Endothelial cell (in vitro differentiated cells): ENCODE results near the gene EPS8L2. TPM values are rescaled to one million over a fixed set of nuclear protein-coding genes. Genes with fewer than 3 reads are reported as not detected.
A peak's percentile ranks its signal among the peaks of the same experiment; 100 is the strongest.

ENCODE experiments used
- DNase-seq: peaks from one replicate; pipeline ENCODE4 v3.0.0; 2021; ENCODE audit warnings: low spot score
- H3K27ac Mint-ChIP-seq: one replicate; pipeline ENCODE4 v1.8.0; 2021; ENCODE audit warnings: mixed read lengths, inconsistent platforms; ENCODE audit not compliant: unreplicated experiment
- H3K27me3 Mint-ChIP-seq: one replicate; pipeline ENCODE4 v1.8.0; 2021; ENCODE audit warnings: mild to moderate bottlenecking, moderate library complexity, mixed read lengths, inconsistent platforms; ENCODE audit not compliant: unreplicated experiment
- H3K36me3 Mint-ChIP-seq: one replicate; pipeline ENCODE4 v1.8.0; 2021; ENCODE audit warnings: mild to moderate bottlenecking, low read depth, mixed read lengths, inconsistent platforms; ENCODE audit not compliant: unreplicated experiment
- H3K4me1 Mint-ChIP-seq: one replicate; pipeline ENCODE4 v1.8.0; 2021; ENCODE audit warnings: mild to moderate bottlenecking, mixed read lengths, inconsistent platforms; ENCODE audit not compliant: unreplicated experiment
- H3K4me3 Mint-ChIP-seq: one replicate; pipeline ENCODE4 v1.8.0; 2021; ENCODE audit warnings: mild to moderate bottlenecking, mixed read lengths, inconsistent platforms; ENCODE audit not compliant: unreplicated experiment
- H3K9me3 Mint-ChIP-seq: one replicate; pipeline ENCODE4 v1.8.0; 2021; ENCODE audit warnings: mixed read lengths, inconsistent platforms; ENCODE audit not compliant: unreplicated experiment
- total RNA-seq: library from RNA; stranded (reverse); fragmentation: NEBNext Ultra II Directional; extraction: Animal tissue kit (Norgen Biotek cat#: 25700); gene quantifications from one replicate; pipeline ENCODE4 v1.2.1, GENCODE V29; 2021; ENCODE audit not compliant: unreplicated experiment
- TF ChIP-seq, protein P1 (sequence below): fragments of 200-600 bp; sonication (generic); IDR thresholded peaks from one replicate; pipeline ENCODE4 v1.5.0; 2021; ENCODE audit warnings: antibody characterized with exemption; ENCODE audit not compliant: unreplicated experiment

Gene EPS8L2
- total RNA-seq, 1 donor from 2014 or later = 8.0 TPM

DNA sequence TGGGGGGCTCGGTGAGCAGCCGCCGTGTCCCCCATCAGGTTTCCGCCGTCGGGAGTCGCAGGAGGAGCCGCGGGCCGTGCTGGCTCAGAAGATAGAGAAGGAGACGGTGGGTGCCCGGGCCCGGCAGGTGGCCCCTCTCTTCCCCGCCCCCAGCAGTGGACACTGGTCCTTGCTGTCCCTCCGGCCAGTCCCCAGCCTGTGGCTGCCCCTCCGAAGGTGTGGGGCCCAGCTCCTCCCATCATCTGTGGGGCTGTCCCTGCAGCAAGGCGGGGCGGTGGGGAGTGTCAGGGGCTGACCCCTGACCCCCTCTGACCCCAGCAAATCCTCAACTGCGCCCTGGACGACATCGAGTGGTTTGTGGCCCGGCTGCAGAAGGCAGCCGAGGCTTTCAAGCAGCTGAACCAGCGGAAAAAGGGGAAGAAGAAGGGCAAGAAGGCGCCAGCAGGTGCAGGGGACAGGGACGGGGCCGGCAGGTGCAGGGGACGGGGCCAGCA is 15.3 kb downstream of the EPS8L2 start:
- Mint-ChIP-seq H3K4me3 (no peak overlapping the region), H3K36me3 (no peaks in the 10 kb centered on the region), H3K27ac (no peak overlapping the region), H3K4me1 (no peaks in the 10 kb centered on the region), H3K27me3 (peaks cover 13% of the 10 kb centered on the region), H3K9me3 (no peaks in the 10 kb centered on the region)
- TF ChIP-seq, protein P1, sequence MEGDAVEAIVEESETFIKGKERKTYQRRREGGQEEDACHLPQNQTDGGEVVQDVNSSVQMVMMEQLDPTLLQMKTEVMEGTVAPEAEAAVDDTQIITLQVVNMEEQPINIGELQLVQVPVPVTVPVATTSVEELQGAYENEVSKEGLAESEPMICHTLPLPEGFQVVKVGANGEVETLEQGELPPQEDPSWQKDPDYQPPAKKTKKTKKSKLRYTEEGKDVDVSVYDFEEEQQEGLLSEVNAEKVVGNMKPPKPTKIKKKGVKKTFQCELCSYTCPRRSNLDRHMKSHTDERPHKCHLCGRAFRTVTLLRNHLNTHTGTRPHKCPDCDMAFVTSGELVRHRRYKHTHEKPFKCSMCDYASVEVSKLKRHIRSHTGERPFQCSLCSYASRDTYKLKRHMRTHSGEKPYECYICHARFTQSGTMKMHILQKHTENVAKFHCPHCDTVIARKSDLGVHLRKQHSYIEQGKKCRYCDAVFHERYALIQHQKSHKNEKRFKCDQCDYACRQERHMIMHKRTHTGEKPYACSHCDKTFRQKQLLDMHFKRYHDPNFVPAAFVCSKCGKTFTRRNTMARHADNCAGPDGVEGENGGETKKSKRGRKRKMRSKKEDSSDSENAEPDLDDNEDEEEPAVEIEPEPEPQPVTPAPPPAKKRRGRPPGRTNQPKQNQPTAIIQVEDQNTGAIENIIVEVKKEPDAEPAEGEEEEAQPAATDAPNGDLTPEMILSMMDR = no peak
- no peak for DNase-seq

DNA sequence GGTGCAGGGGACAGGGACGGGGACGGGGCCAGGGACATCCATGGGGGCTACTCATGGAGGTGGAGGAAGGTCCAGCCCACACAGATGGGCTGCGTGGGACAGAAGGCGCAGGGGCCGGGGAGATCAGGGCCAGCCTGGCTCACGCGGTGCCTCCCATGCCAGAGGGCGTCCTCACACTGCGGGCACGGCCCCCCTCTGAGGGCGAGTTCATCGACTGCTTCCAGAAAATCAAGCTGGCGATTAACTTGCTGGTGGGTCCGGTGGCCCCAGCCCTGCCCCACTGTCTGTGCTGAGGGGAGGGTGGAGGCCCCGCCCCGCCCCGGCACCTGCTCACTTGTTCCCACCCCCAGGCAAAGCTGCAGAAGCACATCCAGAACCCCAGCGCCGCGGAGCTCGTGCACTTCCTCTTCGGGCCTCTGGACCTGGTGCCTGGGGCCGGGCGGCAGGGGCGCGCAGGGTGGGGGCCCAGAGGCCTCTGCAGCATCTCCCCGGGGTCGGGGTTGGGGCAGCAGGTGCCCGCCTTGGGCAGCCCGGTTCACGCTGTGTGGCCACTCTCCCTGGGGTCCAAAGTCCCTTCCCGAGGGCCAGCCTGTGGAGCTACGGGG is 15.8 kb downstream of the EPS8L2 start:
- Mint-ChIP-seq H3K36me3 (no peaks in the 10 kb centered on the region), H3K27ac (no peak overlapping the region), H3K4me3 (no peak overlapping the region), H3K9me3 (no peaks in the 10 kb centered on the region), H3K4me1 (no peaks in the 10 kb centered on the region), H3K27me3 (peaks cover 13% of the 10 kb centered on the region)
- TF ChIP-seq, protein P1 = no peak
- no peak for DNase-seq

DNA sequence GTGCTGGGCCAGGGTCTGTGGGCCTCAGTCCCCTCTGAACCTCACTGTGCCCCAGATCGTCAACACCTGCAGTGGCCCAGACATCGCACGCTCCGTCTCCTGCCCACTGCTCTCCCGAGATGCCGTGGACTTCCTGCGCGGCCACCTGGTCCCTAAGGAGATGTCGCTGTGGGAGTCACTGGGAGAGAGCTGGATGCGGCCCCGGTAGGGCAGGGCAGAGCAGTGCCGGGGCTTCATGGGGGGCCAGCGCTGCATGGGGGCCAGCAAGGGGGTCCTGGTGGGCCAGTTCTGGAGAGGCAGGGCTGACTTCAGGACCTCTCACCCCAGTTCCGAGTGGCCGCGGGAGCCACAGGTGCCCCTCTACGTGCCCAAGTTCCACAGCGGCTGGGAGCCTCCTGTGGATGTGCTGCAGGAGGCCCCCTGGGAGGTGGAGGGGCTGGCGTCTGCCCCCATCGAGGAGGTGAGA is 16.3 kb downstream of the EPS8L2 start:
- H3K27ac Mint-ChIP-seq = no peak overlapping the region
- DNase-seq = no peak
- H3K36me3 Mint-ChIP-seq = no peaks in the 10 kb centered on the region
- TF ChIP-seq, protein P1 = no peak
- no peaks in the 10 kb centered on the region for H3K9me3 Mint-ChIP-seq
- H3K27me3 Mint-ChIP-seq = peaks cover 13% of the 10 kb centered on the region
- H3K4me1 Mint-ChIP-seq = no peaks in the 10 kb centered on the region
- no peak overlapping the region for H3K4me3 Mint-ChIP-seq

DNA sequence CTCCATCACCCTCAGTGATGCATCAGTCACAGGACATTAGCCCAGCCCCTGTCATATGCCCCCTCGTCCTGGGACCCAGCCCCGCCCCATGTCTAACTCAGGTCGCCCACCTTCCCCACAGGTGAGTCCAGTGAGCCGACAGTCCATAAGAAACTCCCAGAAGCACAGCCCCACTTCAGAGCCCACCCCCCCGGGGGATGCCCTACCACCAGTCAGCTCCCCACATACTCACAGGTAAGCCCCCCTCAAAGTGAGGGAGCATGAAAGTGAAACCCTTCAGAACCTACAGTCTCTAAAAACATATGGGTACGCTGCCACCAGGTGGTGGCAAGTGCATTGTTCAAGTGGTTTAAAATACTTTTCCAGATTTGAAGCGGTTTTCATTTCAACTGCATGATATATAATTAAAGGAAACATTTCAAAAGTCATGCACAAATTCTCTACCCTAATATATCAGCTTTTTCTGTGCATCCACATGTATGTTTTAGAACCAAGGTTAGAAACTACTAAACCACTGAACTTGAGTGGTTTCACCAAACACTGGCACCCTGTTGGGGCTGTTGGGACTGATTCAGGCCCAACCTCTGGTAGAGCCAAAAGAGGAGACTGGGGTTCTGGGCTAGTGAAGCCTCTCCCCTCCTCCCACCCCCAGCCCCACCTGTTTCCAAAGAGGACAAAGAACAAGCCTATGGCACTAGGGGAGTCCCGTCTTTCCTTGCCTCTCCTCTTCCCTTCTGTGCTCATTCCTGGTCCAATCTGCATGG is 17.3 kb downstream of the EPS8L2 start:
- DNase-seq = no peak
- Mint-ChIP-seq H3K4me1 (no peaks in the 10 kb centered on the region), H3K36me3 (no peaks in the 10 kb centered on the region), H3K4me3 (peak overlapping the region; percentile 42), H3K27ac (no peak overlapping the region), H3K9me3 (no peaks in the 10 kb centered on the region), H3K27me3 (peaks cover 13% of the 10 kb centered on the region)
- TF ChIP-seq, protein P1 = peak; percentile 76
